Astrocyte of the spinal cord (primary cell): ENCODE results near the gene DQX1.

Source experiments
- DNase-seq: peaks from one replicate; pipeline ENCODE4 v3.0.0; 2011; ENCODE audit warnings: low read depth, low spot score
- H3K4me3 ChIP-seq: 2 replicates; pipeline ENCODE4 v1.5.1; 2011; ENCODE audit warnings: low read depth, mild to moderate bottlenecking, low read length, moderate library complexity
- in situ Hi-C: cut with HindIII; loops from 2 replicates; pipeline ENCODE4 v1.10.0; 2017; ENCODE audit warnings: low sequenced_read_pairs
- TF ChIP-seq, protein P1 (sequence below): IDR thresholded peaks from 2 replicates; pipeline ENCODE4 v1.5.1; 2012; ENCODE audit warnings: low read depth, mild to moderate bottlenecking, low read length, inconsistent platforms

Gene DQX1

DNA sequence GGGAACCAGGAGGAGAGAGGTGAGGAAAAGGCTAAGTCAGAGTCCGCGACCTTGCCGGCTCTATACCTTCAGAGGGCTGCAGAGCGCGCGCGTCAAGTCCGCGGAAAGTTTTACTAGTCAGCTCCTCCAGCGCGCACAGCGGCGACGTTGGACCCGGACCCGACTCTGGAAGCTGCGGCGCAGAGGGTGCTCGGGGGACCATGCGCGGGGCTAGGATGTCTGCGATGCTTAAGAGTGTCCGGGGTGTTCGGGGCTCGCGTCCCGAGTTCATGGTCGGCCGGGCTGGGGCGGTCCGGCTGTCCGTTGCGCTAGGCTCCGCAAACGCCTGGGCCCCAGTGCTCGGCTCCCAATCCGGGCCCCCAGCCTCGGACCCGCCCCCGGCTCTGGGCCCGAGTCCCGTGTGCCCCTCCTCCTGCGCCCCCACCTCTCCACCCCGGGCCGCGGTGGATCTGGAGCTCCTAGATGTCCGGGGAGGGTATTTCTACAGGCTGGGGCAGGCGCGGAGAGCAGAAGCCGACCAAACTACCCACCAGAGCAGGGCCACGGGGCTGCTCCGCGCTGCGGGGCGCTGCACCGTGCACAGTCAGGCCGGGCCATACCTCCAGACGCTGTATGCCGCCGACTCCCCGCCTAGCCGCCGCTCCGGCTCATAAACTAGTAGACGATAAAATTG lies 26.6 kb downstream of the DQX1 start, which contains the start of gene LBX2:
Gene LBX2 (minus strand): TSS at position 337 of the 673 bp plus-strand sequence. CDS start 66 bp downstream, at position 271.
- in situ Hi-C loops, result no loop called here
- TF ChIP-seq, protein P1, sequence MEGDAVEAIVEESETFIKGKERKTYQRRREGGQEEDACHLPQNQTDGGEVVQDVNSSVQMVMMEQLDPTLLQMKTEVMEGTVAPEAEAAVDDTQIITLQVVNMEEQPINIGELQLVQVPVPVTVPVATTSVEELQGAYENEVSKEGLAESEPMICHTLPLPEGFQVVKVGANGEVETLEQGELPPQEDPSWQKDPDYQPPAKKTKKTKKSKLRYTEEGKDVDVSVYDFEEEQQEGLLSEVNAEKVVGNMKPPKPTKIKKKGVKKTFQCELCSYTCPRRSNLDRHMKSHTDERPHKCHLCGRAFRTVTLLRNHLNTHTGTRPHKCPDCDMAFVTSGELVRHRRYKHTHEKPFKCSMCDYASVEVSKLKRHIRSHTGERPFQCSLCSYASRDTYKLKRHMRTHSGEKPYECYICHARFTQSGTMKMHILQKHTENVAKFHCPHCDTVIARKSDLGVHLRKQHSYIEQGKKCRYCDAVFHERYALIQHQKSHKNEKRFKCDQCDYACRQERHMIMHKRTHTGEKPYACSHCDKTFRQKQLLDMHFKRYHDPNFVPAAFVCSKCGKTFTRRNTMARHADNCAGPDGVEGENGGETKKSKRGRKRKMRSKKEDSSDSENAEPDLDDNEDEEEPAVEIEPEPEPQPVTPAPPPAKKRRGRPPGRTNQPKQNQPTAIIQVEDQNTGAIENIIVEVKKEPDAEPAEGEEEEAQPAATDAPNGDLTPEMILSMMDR, result no peak
- DNase-seq, result peak; percentile 15

DNA sequence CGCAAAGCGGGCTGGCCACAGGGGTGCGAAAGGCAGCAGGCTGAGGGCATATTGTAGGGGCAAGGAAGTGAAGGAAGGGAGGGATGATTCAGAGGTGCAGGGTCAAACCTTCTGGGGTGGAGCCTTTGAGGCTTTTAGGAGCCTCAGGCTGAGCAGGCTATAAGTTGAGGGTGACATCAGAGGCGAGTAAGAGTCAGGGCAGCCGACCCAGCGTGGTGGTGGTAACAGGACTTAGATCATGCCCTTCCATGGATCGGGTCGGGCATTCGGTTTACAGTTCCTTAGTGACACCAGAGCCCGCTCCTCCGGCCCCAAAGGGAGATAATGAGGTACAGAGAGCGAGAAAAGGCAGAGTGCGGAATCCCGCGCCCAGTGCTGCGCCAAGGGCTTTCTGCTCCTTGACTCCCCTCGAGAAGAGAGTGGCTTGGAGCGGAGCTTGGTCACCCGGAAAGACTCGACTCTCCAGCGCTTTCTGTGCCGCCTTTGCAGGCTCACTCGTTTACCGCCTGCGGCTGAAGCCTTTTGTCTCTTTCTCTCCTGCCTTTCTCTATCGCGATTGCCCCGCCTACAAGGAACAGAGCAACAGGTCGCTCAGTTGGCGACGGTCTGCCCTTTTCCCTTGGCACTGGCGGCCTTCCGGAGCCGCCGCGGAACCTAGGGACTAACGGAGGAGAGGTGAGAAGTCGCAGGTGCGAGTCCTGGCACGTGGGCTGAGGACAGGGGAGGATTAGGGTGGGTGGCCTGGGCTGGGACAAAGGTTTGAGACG lies 27.3 kb downstream of the DQX1 start:
- in situ Hi-C loops, result no loop called here
- TF ChIP-seq, protein P1, result no peak
- peak overlapping the region; percentile 17 for H3K4me3 ChIP-seq
- DNase-seq, result peak; percentile 22

More for the DNA sequence above, 26.6 kb downstream of the DQX1 start, which contains the start of gene LBX2:
- peak within 1 kb of the TSS; percentile 17 for H3K4me3 ChIP-seq

DNA sequence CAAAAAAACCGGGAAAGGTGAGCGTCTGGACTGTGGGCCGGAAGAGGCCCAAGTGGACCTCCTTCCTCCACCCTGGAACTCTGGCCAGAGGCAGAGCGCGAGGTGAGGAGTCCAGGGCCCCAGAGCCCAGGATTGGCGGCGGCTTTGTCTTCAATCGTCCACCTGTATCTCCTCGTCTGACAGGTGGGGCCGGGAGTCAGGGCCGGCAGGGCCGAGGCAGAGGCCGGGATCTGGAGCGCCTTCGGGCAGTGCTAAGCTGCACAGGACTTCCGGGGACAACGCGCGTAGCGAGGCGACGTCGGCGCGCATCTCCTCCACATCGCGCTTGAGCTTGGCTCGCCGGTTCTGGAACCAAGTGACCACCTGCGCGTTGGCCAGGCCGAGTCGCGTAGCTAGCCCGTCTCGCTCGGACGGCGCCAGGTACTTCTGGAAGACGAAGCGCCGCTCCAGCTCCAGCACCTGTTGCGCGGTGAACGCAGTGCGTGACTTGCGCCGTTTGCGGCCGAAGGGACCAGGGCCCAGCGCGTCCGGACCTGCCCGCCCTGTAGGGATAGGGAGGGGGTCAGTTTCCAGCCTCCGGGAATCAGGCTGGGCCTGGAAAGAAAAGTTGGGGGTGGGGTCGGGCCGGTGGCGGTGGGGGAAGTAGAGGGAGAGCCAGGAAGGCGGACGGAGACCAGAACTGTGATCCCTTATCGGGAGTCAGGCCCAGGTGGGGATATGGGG lies 28.1 kb downstream of the DQX1 start:
- in situ Hi-C loops, result no loop called here
- H3K4me3 ChIP-seq, result peak overlapping the region; percentile 3
- no peak for DNase-seq
- TF ChIP-seq, protein P1, result no peak

DNA sequence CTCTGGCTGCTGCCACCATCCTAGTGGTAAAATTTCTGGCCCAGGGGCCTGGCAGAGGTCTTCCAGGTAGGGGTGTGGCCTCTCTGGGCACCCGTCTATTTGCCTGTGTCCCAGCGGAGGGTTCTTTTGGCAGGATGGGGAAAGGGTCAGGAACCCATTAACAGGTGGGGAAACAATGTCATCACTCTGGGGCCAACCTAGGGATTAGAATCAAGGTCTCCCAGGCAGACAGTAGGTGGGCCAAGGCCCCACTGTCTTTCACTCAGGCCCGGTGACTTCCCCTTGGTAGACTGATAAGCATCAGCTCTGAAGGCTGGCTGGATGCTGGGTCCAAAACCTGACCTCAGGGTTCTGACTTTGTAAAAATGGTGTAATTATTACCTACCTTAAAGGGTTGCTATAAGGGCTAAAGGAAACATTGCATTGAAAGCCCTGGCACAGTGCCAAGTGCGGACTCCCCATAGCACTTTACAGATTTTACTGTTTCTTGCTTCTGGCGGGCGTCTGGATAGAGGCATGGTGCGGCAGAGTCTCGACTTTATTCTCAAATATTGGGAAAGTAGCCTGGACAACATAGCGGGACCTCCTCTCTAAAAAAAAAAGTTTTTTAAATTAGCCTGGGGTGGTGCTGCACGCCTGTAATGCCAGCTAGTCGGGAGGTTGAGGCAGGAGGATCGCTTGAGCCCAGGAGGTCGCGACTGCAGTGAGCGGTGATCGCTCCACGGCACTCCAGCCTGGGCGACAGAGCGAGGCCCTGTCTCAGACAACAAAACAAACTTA lies 28.8 kb downstream of the DQX1 start:
- TF ChIP-seq, protein P1, result no peak
- DNase-seq, result no peak
- in situ Hi-C loops, result no loop called here

DNA sequence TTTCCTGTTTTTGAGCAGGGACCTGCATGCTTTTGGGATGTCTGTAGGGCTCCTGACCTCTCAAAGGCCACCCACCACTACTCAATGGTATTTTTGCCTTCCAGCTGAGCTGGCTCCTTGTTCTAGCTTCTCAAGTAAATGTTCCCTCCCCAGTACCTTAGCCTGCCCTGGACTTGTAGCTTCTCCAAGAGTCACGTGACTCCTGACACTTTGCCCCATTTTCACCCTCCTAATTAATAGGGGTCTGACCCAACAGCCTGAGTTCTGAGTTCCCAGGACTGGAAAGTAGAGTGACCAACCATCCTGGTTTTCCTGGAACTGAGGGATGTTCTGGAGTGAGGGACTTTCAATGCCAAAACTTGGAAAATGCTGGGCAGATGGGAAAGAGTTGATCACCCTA lies 30.6 kb downstream of the DQX1 start:
- TF ChIP-seq, protein P1, result no peak
- no peak for DNase-seq
- in situ Hi-C loops, result no loop called here
- no peak overlapping the region for H3K4me3 ChIP-seq

More for the DNA sequence above, 28.8 kb downstream of the DQX1 start:
- no peak overlapping the region for H3K4me3 ChIP-seq

DNA sequence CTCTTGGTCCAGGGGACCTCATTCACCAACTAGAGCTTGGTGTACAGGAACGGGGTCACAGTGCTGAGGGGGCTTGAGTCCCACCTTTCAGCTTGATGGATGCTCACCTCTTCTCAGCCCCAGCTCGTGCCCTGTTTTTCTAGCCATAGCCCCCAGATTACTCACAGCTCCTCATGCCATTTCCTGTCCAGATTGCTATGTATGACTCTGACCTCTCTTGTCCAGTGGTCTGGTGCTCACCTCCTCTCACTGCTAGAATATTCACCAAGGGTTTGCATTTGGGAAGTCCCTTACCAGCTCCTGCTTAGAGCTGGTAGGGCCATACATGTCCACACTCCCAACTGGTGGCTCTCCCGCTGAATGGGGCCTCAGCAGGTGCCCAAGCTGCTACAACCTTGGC lies 32.5 kb downstream of the DQX1 start:
- no peak for DNase-seq
- TF ChIP-seq, protein P1, result no peak
- H3K4me3 ChIP-seq, result no peak overlapping the region
- in situ Hi-C loops, result no loop called here
